Stimulated activated CD4-positive, alpha-beta T cell treated with anti-CD3 and anti-CD28 coated beads, TNF-alpha, amount 100 ng/mL, for 1 hour (primary cell): Measurements from ENCODE around the gene PRSS38.

Source experiments
- DNase-seq, 3 donors: peaks; one replicate each; pipeline ENCODE4 v3.0.0-alpha.2; 2020; ENCODE audit warnings: low read depth in 3 of 3, low spot score in 1 of 3

Gene PRSS38

DNA sequence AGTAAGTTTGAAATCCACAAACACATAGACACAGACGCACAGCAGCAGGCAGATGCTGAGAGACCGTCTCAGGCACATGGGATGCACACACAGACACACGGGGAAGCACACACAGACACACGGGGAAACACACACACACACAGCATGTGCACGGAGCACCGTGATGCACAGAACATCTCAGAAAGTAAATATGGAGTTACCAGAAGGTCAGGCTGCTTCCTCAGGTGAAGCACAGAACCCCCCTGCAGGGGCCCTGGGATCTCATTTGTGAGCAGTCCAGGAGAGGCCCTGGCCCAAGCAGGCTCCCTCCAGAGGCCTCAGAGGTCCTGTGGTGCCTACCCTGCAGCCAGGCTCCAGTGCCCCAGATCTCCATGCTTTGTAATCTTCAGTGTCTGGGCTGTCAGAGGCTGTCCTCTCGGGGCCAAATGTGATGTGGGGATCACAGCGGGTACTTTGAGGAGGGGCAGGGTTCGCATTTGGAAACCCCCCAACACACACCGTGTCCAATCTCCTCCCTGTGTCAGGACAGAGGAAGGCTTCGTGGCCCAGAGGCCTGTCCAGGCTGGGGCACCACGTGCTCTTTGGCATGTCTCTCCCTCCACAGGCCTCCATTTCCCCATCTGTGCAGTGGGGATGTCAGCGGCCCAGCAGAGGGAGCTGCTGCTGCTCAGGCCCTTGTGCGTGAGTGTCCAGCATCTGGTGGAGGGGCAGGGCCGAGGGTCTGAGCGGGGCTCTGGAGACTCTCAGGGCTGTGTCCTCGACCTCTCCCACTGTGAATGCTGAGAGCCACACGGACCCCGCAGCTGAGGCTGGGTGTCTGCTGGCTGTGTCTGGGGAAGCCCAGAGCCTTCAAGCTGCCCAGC, 23.0 kb upstream of the PRSS38 start:
- DNase-seq: no peak

DNA sequence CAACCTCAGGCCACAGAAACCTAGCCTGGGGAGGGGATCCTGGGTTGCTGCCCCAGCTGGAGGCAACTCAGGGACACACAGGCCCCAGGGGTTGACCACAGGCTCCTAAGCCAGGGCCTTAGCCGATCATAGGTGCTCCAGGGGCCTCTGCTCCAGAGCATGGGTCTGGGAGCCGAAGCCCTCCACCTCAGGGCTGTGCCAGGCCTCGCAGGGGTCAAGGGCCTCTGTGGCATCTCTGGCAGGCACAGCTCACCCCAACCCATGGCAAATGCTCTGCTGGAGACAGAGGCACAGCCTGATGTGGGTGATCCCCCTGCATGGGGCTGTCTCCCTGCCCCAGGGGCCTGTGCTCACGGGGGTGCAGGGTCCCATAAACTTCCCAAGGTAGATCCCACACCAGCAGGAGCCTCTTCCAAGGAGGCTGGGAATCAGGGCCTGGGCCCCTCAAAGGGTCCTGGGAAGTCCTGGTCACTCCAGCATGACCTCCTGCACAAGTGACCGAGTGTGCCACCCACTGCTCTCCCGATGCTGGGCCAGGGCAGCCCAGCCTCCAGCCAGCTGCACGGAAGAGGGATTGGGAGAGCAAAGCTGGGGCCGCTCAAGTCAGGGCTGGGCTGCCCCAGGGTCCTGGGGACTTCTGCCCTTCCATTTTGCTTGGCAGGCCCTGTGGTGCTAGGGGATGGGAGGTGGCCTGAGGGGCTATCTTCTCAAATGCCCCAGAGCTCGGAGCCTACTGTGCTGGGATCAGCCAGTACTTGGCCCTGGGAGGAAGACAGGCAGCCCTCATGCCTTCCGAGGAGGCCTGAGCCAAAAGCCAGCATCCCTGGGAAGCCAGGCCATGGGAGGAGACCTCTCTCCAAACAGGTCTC, 22.2 kb upstream of the PRSS38 start:
- no peak for DNase-seq

- DNase-seq: no peak
Observed at GRCh38 chr1:227793948-227794816, 21.3 kb upstream of the PRSS38 start.

GRCh38 chr1:227794817-227795192, 20.7 kb upstream of the PRSS38 start:
- no peak for DNase-seq

DNA sequence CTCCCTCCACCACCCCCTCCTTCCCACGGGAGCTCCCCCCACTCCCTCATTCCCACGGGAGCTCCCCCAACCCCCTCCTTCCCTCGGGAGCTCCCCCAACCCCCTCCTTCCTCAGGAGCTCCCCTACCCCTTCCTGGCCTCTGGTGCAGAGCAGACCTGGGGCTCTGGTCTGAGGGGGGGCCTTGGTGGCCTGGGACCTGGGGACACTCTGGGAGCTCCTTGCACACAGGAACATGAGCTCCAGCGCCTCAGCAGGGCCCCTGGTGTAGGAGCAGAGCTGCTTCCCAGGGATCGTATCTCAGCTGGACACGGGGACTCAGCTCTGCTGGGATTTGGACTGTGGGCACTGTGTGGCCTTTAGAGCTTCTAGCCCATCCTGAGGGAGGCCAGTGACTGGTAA, 19.7 kb upstream of the PRSS38 start:
- DNase-seq: no peak

DNA sequence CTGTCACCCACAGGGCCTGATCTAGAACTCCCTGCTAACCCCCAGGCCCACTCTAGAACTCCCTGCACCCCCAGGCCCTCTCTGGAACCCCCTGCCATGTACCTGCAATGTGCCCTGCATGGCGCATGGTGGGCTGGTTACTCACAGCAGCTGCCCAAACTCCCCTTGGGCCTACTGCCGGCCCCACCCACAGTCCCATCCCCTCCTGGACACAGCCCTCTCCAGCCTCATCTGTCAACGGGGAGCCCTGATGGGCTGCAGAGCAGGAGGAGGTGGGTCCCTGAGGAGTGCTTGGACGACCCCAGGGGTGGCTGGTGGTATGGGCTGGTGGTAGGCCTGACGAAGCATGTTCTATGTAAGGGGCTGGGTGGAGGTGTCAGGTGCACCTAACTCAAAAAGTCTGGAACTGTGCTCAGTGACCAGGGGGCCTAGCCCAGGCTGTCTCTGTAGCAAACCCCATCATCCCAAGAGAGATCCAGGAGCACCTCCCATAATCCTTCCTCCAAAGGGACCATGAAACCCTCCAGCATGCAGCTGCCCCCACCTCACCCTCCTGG, 19.0 kb upstream of the PRSS38 start:
- DNase-seq: no peak

- DNase-seq: no peak
Observed at GRCh38 chr1:227797144-227797543, 18.3 kb upstream of the PRSS38 start.

DNA sequence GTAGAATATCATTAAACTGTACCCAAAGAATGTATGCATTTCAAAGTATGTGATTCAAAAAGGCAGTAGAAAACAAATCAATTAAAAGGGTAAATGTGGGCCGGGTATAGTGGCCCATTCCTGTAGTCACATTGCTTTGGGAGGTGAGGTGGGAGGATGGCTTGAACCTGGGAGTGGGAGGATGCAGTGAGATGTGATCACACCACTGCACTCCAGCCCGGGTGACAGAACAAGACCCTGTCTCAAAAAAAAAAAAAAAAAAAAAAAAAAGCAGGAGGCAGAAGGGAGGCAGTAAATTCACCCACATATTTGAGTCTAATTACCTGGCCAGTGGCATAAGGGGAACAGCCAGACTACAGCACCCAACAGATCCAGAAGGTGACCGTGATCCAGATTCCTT, 17.9 kb upstream of the PRSS38 start:
- DNase-seq: no peak

GRCh38 chr1:227798078-227798802, 17.2 kb upstream of the PRSS38 start:
- DNase-seq: no peak

DNA sequence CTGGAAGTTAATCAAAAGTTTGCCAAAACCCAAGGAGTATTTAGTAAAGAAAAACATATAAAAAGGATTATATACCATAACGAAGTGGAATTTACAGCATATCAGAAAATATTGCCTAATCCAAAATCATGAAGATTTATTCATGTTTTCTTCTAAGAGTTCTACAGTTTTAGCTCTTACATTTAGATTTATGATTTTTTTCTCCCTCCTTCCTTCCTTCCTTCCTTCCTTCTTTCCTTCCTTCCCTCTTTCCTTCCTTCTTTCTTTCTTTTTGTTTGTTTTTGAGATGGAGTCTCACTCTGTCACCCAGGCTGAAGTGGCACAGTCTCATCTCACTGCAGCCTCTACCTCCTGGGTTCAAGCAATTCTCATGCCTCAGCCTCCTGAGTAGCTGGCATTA, 15.7 kb upstream of the PRSS38 start:
- DNase-seq: no peak

GRCh38 chr1:227803933-227804332, 11.5 kb upstream of the PRSS38 start:
- DNase-seq: no peak

DNA sequence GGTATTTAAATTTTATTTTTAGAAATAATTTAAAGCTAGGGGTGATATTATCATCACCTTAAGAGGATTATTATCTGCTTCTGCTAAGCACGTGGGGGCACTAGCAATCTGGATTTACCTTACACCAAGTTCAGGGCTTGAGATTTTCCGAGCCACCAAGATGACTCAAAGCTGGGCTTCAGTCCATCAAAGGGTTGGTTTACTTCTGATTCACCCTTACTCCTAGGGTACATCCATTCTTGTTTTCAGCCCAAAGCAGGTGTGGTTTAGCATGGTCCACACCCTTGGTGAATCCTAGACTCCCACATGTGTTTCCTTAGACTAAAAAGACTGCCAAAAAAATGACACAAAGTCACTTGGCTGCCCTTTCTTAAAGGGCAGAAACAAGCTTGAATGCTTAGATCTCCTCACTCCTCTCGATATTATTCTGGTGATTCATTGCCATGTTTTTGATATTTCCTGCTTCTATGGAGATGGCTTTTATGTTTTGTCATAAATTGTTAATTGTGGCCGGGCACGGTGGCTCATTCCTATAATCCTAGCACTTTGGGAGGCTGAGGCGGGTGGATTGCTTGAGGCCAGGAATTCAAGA, 9.8 kb upstream of the PRSS38 start:
- no peak for DNase-seq

DNA sequence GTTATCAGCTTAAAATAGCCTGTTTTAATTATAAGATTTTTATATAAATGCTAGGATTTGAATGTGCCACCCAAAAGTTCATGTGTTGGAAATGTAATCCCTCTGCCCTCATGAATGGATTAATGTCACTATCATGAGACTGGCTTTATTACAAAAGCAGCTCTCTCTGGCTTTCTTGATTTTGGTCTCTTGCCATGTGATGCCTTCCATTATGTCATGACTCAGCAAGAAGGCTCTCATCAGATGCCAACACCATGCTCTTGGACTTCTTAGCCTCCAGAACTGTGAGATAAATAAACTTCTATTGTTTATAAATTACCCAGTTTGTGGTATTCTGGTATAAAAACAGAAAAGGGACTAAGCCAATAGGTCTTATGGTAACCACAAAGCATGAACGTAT, 6.9 kb upstream of the PRSS38 start:
- no peak for DNase-seq

DNA sequence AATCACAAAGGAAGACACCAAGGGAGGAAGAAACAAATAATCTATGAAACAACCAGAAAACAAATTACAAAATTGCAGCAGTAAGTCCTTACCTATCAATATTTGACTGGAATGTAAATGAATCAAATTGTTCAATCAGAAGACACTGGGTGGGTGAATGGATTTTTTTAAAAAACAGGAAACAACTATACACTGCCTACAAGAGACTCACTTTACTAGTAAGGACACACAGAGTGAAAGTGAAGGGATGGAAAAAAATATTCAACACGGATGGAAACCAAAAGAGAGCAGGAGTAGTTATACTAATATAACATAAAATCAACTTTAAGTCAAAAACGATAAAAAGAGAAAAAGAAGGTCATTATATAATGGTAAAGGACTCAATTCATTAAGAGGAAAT, 6.4 kb upstream of the PRSS38 start:
- no peak for DNase-seq

GRCh38 chr1:227813962-227814361, 1.5 kb upstream of the PRSS38 start:
- DNase-seq: no peak

DNA sequence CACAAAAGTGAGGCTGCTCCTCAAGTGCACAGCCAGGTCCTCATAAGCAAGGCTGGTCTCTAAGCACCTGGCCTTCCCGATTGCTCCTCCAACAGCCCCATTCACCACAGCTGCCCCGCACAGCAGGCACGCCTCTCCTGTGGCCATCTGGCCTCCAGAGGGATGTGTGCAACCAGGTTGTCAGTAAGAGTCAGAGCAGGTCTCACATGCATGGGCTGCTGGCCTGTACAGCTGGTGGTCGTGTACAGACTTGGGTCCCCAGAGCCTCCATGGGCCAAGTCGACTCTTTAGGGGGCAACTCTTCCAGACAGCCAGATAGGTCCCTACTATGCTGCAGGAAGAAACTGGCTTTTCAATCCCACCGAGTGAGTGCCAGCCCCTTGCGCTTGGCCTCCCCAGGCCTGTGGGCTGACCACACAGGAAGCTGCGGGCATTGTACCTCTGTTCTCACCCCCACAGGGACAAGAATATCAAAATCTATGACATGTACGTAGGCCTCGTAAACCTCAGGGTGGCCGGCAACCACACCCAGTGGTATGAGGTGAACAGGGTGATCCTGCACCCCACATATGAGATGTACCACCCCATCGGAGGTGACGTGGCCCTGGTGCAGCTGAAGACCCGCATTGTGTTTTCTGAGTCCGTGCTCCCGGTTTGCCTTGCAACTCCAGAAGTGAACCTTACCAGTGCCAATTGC, 1.4 kb downstream of the PRSS38 start:
- DNase-seq: no peak

DNA sequence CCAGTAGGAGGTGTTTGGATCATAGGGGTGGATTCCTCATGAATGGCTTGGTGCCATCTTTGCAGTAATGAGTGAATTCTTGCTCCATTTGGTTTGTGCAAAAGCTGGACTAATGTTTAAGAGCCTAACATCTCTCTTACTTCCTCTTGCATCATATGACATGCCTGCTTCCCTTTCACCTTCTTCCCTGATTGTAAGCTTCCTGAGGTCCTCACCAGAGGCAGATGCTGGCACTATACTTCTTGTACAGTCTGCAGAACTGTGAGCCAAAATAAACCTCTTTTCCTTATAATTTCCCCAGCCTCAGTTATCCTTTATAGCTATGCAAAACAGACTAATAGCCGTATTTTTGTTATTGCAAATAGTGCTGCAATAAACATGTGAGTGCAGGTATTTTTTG, 8.1 kb downstream of the PRSS38 start:
- no peak for DNase-seq

- no peak for DNase-seq
Observed at GRCh38 chr1:227824204-227824603, 8.7 kb downstream of the PRSS38 start.

- DNase-seq: no peak
Observed at GRCh38 chr1:227828786-227829185, 13.3 kb downstream of the PRSS38 start.
